Renal pelvis (tissue), 4 donors: ENCODE measurements around the gene SMIM41. TPM values are rescaled to one million over a fixed set of nuclear protein-coding genes. Genes with fewer than 3 reads are reported as not detected.
A peak's percentile ranks its signal among the peaks of the same experiment; 100 is the strongest.
"Not testable (repeated sequence)": the region's sequence is repeated elsewhere in the genome, so short reads cannot be mapped to it uniquely, and the experiment has no call there.

Experiments
- DNase-seq: peaks from one replicate; pipeline ENCODE4 v3.0.0-alpha.2; 2013
- polyA plus RNA-seq, 3 donors: library from polyadenylated mRNA; unstranded; fragments of 120-200 nt; gene quantifications; one replicate each; pipeline ENCODE4 v1.2.1, GENCODE V29; 2013; ENCODE audit not compliant: insufficient read length in 3 of 3

The SMIM41 gene
- polyA plus RNA-seq, 3 donors = 0.61 to 0.73 (median 0.73) TPM

- no peak for DNase-seq
Observed at GRCh38 chr12:52083638-52083996, 4.1 kb downstream of the SMIM41 start.

GRCh38 chr12:52084491-52085231 is 5.2 kb downstream of the SMIM41 start:
- DNase-seq = no peak

- DNase-seq = no peak
Observed at GRCh38 chr12:52085682-52086180, 6.2 kb downstream of the SMIM41 start.

GRCh38 chr12:52086366-52086765 is 6.9 kb downstream of the SMIM41 start:
- DNase-seq = no peak

- no peak for DNase-seq
Observed at GRCh38 chr12:52086944-52087835, 7.7 kb downstream of the SMIM41 start.

GRCh38 chr12:52087961-52088820 is 8.7 kb downstream of the SMIM41 start:
- DNase-seq = no peak

- DNase-seq = no peak
Observed at GRCh38 chr12:52089491-52089890, 10.0 kb downstream of the SMIM41 start.

- DNase-seq = no peak
Observed at GRCh38 chr12:52090291-52090690, 10.8 kb downstream of the SMIM41 start.

GRCh38 chr12:52091061-52091460 is 11.6 kb downstream of the SMIM41 start:
- no peak for DNase-seq

GRCh38 chr12:52091869-52092268 is 12.4 kb downstream of the SMIM41 start:
- DNase-seq = no peak

GRCh38 chr12:52093346-52093745 is 13.8 kb downstream of the SMIM41 start:
- DNase-seq = no peak

GRCh38 chr12:52096332-52097044 is 17.0 kb downstream of the SMIM41 start:
- DNase-seq = no peak

- DNase-seq = no peak
Observed at GRCh38 chr12:52097045-52097666, 17.7 kb downstream of the SMIM41 start.

- DNase-seq = not testable (repeated sequence)
Observed at GRCh38 chr12:52104431-52105089, 25.1 kb downstream of the SMIM41 start.

GRCh38 chr12:52116222-52117125 is 37.0 kb downstream of the SMIM41 start:
- DNase-seq = peak; percentile 36

- DNase-seq = not testable (repeated sequence)
Observed at GRCh38 chr12:52117806-52118475, 38.4 kb downstream of the SMIM41 start.

- DNase-seq = peak; percentile 57
Observed at GRCh38 chr12:52119398-52120254, 40.1 kb downstream of the SMIM41 start.
